K562 (cell line): ENCODE measurements around the gene VWF. TPM values are rescaled to one million over a fixed set of nuclear protein-coding genes. Genes with fewer than 3 reads are reported as not detected.

Experiments used
- ATAC-seq: fragments of 200-7000 bp; cut with Tn5 transposase; 3 replicates; pipeline ENCODE4 v1.9.1; 2020; ENCODE audit warnings: moderate library complexity
- BruUV-seq: library from RNA; stranded (reverse); fragments of 400-500 nt; replicated peaks from 2 replicates; lab custom pipeline; 2021; lab: Mats Ljungman, UMichigan
- CTCF ChIA-PET: fragments of 300-600 bp; formaldehyde crosslinking; extraction: SDS; loops from one replicate; lab custom pipeline; 2021; ENCODE audit warnings: low intra/inter-chr PET ratio; lab: Yijun Ruan, JAX
- POLR2A ChIA-PET: fragments of 300-600, 350-650 bp; sonication (Branson Sonifier 250); formaldehyde crosslinking; extraction: SDS; loops from one replicate; lab custom pipeline; 2021; ENCODE audit warnings: antibody characterized with exemption, inconsistent platforms; lab: Yijun Ruan, JAX
- DNase-seq, 4 experiments: peaks; one replicate each; pipeline versions ENCODE4 v3.0.0 to v3.0.0-alpha.2; 2011 to 2018; ENCODE audit warnings: low spot score in 3 of 4, mixed read lengths in 3 of 4; ENCODE audit errors: extremely low read depth in 1 of 4
- FAIRE-seq: peaks from 2 replicates; lab custom pipeline; 2011; peaks lifted over from hg19 to GRCh38; lab: Jason Lieb, UNC
- H2AFZ ChIP-seq: 2 replicates; pipeline ENCODE4 v1.6.0; 2011; ENCODE audit warnings: low read depth, low read length, control low read depth, inconsistent platforms
- H3K27ac ChIP-seq: fragments of 200-600 bp; 3 replicates; pipeline ENCODE4 v1.8.0; 2011; ENCODE audit warnings: low read depth, mild to moderate bottlenecking, control low read depth, inconsistent platforms, low read length, moderate library complexity, mixed read lengths; ENCODE audit errors: extremely low read depth
- H3K27me3 ChIP-seq, 2 experiments: fragments of 300-600 bp in 1 of 2; 2 replicates in 1 of 2; 3 replicates in 1 of 2; pipeline versions ENCODE4 v1.6.0 to v1.8.0; 2011; ENCODE audit warnings: inconsistent platforms in 2 of 2, low read length in 2 of 2, mild to moderate bottlenecking in 1 of 2, mixed read lengths in 1 of 2, moderate library complexity in 1 of 2; ENCODE audit not compliant: control insufficient read depth in 2 of 2, insufficient read depth in 2 of 2
- H3K36me3 ChIP-seq: fragments of 300-600 bp; 3 replicates; pipeline ENCODE4 v1.8.0; 2011; ENCODE audit warnings: mild to moderate bottlenecking, low read length, inconsistent platforms; ENCODE audit not compliant: control insufficient read depth, insufficient read depth
- H3K4me1 ChIP-seq, 2 experiments: fragments of 200-600 bp in 1 of 2; replicated peaks in 1 of 2; 2 replicates in 1 of 2; 3 replicates in 1 of 2; pipeline versions ENCODE4 v1.5.1 to v1.8.0; 2011; ENCODE audit warnings: inconsistent platforms in 2 of 2, low read length in 2 of 2, mild to moderate bottlenecking in 1 of 2, mixed read lengths in 1 of 2, moderate library complexity in 1 of 2; ENCODE audit not compliant: control insufficient read depth in 2 of 2, insufficient read depth in 2 of 2
- H3K4me2 ChIP-seq: 2 replicates; pipeline ENCODE4 v1.6.1; 2011; ENCODE audit warnings: low read length, control low read depth, inconsistent platforms, mixed read lengths; ENCODE audit not compliant: insufficient read depth
- H3K4me3 ChIP-seq: fragments of 200-600 bp; sonication (generic), shearing (Covaris generic); 2 replicates; pipeline ENCODE4 v1.5.1; 2016; ENCODE audit warnings: control low read depth, inconsistent platforms
- H3K79me2 ChIP-seq: fragments of 200-600 bp; 3 replicates; pipeline ENCODE4 v1.8.0; 2011; ENCODE audit warnings: low read length, inconsistent platforms; ENCODE audit not compliant: control insufficient read depth, insufficient read depth
- H3K9ac ChIP-seq, 2 experiments: 2 replicates each; pipeline versions ENCODE4 v1.6.0 to v1.6.1; 2011; ENCODE audit warnings: low read depth in 2 of 2, low read length in 2 of 2, control low read depth in 1 of 2, inconsistent platforms in 1 of 2, mild to moderate bottlenecking in 1 of 2, mixed read lengths in 1 of 2; ENCODE audit not compliant: insufficient read depth in 1 of 2
- H3K9me1 ChIP-seq: one replicate; pipeline ENCODE4 v1.6.0; 2011; ENCODE audit warnings: inconsistent platforms, mild to moderate bottlenecking, low read length, moderate library complexity; ENCODE audit not compliant: control insufficient read depth, insufficient read depth
- H3K9me3 ChIP-seq: replicated peaks from 2 replicates; pipeline ENCODE4 v1.5.1; 2011; ENCODE audit warnings: low read depth, low read length, inconsistent platforms; ENCODE audit not compliant: control insufficient read depth, insufficient read depth
- H4K20me1 ChIP-seq: replicated peaks from 2 replicates; pipeline ENCODE4 v1.6.1; 2011; ENCODE audit warnings: low read length, inconsistent platforms, mixed read lengths; ENCODE audit not compliant: control insufficient read depth, insufficient read depth
- ATF1 ChIP-seq, 2 experiments: fragments of 450-650 bp in 1 of 2; IDR thresholded peaks; 2 replicates each; pipeline ENCODE4 v1.6.1; 2016; ENCODE audit warnings: missing compliant biosample characterization in 1 of 2, missing genetic modification characterization in 1 of 2
- CCNT2 ChIP-seq: IDR thresholded peaks from 2 replicates; pipeline ENCODE4 v1.6.1; 2011; ENCODE audit warnings: borderline replicate concordance, low read depth, mild to moderate bottlenecking, moderate library complexity, mixed read lengths, low read length; ENCODE audit not compliant: insufficient read length; ENCODE audit errors: extremely low read depth
- DLX4 ChIP-seq: fragments of 250-450 bp; sonication (Bioruptor Pico); IDR thresholded peaks from 2 replicates; pipeline ENCODE4 v1.6.1; 2021; ENCODE audit warnings: mild to moderate bottlenecking
- ETS1 ChIP-seq: conservative IDR thresholded peaks from 2 replicates; pipeline ENCODE4 v1.6.1; 2011; ENCODE audit warnings: low read depth, mild to moderate bottlenecking, low read length; ENCODE audit not compliant: control insufficient read depth
- OTX1 ChIP-seq: fragments of 450-650 bp; formaldehyde crosslinking; IDR thresholded peaks from 2 replicates; pipeline ENCODE4 v1.4.0; 2022; ENCODE audit warnings: mild to moderate bottlenecking
- POLR3G ChIP-seq: IDR thresholded peaks from 2 replicates; pipeline ENCODE4 v1.6.1; 2011; ENCODE audit not compliant: insufficient read length, insufficient replicate concordance; ENCODE audit errors: extremely low read depth
- SMAD1 ChIP-seq: fragments of 150-350 bp; IDR thresholded peaks from 2 replicates; pipeline ENCODE4 v1.6.1; 2014; ENCODE audit warnings: low read length, low read depth; ENCODE audit not compliant: partially characterized antibody
- THRAP3 ChIP-seq: fragments of 450-650 bp; IDR thresholded peaks from 2 replicates; pipeline ENCODE4 v1.6.1; 2016; ENCODE audit warnings: mild to moderate bottlenecking, inconsistent platforms, borderline replicate concordance
- ZBTB1 ChIP-seq: sonication (generic); formaldehyde crosslinking; IDR thresholded peaks from 2 replicates; pipeline ENCODE4 v1.8.1; 2023; ENCODE audit warnings: missing genetic modification reagents, low read depth, mild to moderate bottlenecking, borderline replicate concordance
- ZNF318 ChIP-seq, 2 experiments: fragments of 450-650 bp; IDR thresholded peaks; 2 replicates each; pipeline ENCODE4 v1.6.1; 2016; ENCODE audit warnings: mild to moderate bottlenecking in 2 of 2, borderline replicate concordance in 1 of 2, low read depth in 1 of 2, moderate library complexity in 1 of 2
- ZNF324 ChIP-seq: fragments of 250-450 bp; sonication (Bioruptor Pico); IDR thresholded peaks from 2 replicates; pipeline ENCODE4 v1.4.0; 2020; ENCODE audit warnings: mild to moderate bottlenecking
- ZNF695 ChIP-seq: fragments of 450-650 bp; formaldehyde crosslinking; IDR thresholded peaks from 2 replicates; pipeline ENCODE4 v1.4.0; 2020; ENCODE audit warnings: mild to moderate bottlenecking, moderate library complexity
- WGBS: fragments of 100-300 bp; shearing (Covaris generic); methylation state at CpG from one replicate; pipeline ENCODE4 v1.1.6; 2016; ENCODE audit warnings: low coverage, mixed read lengths; ENCODE audit not compliant: insufficient coverage; ENCODE audit errors: missing lambda C conversion rate; 5-methylcytosine and 5-hydroxymethylcytosine counted together
- in situ Hi-C: fragments of 300-500 bp; cut with MboI; formaldehyde crosslinking; loops from 4 replicates; pipeline ENCODE4 v1.15.0; 2018; ENCODE audit warnings: inconsistent platforms, mixed read lengths
- intact Hi-C: fragments of 100-400 bp; cut with micrococcal nuclease; formaldehyde crosslinking; loops from 2 replicates; pipeline ENCODE4 v1.14.2; 2022
- polyA plus RNA-seq, 8 experiments: library from polyadenylated mRNA; depleted of rRNA in 4 of 8; stranded (reverse) in 5 of 8; unstranded in 3 of 8; fragments of >200 nt; fragmentation: Nextera tagmentation in 2 of 8; fragmentation: Illumina TruSeq in 1 of 8; extraction: Ambion mirVana in 2 of 8; extraction: Trizol in 1 of 8; gene quantifications; 2 replicates each; pipeline versions ENCODE4 v1.2.1 to v1.2.3, GENCODE V29; 2011 to 2014; ENCODE audit warnings: inconsistent platforms in 1 of 8, missing spikeins in 1 of 8
- total RNA-seq, 7 experiments: library from RNA; depleted of rRNA in 6 of 7; stranded (reverse); fragments of >200 nt in 6 of 7; fragmentation: Illumina TruSeq in 2 of 7; extraction: Trizol in 2 of 7; gene quantifications; 2 replicates each; pipeline versions ENCODE4 v1.2.1 to v1.2.3, GENCODE V29; 2011 to 2021; ENCODE audit warnings: low replicate concordance in 1 of 7

The VWF gene
- total and polyA plus RNA-seq, 9 of the 15 experiments (the other 6 are each of a cell fraction or from before 2014, with no cell fraction given): 0.53 TPM; not detected in 8

GRCh38 chr12:6095269-6095668, 29.2 kb downstream of the VWF start (continued):
- TF ChIP-seq SMAD1: no peak
- no peak for TF ChIP-seq ATF1 (CRISPR knock-in tag; IDR thresholded peaks at IDR 0.05)
- TF ChIP-seq ATF1 (tag; IDR thresholded peaks at IDR 0.05): no peak
- no peak for TF ChIP-seq ETS1
- TF ChIP-seq OTX1 (CRISPR knock-in tag): no peak
- TF ChIP-seq ZNF695: no peak
- TF ChIP-seq ZNF324 (CRISPR knock-in tag): no peak
- no peak for TF ChIP-seq POLR3G

GRCh38 chr12:6093764-6094163, 30.7 kb downstream of the VWF start:
- H3K4me3 ChIP-seq: no peak overlapping the region
- intact Hi-C loops (no loop called here), in situ Hi-C loops (no loop called here)
- H3K9me1 ChIP-seq: no peaks in the 10 kb centered on the region
- H3K27me3 ChIP-seq: peaks cover 7 to 37% of the 10 kb centered on the region in 2 experiments; a peak in 4 of 5 replicates
- CTCF ChIA-PET: no interaction called here
- no peaks in the 10 kb centered on the region for H3K36me3 ChIP-seq
- DNase-seq: no peak
- no peak for ATAC-seq
- H3K9me3 ChIP-seq: no peaks in the 10 kb centered on the region
- no peaks in the 10 kb centered on the region for H4K20me1 ChIP-seq
- no peak for FAIRE-seq
- no peak overlapping the region for H3K4me2 ChIP-seq
- POLR2A ChIA-PET: no interaction called here
- H3K4me1 ChIP-seq: no peaks in the 10 kb centered on the region
- no peak overlapping the region for H3K9ac ChIP-seq
- WGBS: 0% methylated on average over 2 of the region's 2 CpGs
- no peaks in the 10 kb centered on the region for H3K79me2 ChIP-seq
- H2AFZ ChIP-seq: no peak overlapping the region
- no TSS peak for BruUV-seq
- no peak overlapping the region for H3K27ac ChIP-seq
- TF ChIP-seq ZBTB1 (CRISPR knock-in tag) (no peak), ZNF318 (IDR thresholded peaks at IDR 0.05; ENCODE audit: borderline replicate concordance in 1 of 2, low read depth in 1 of 2) (no peak), THRAP3 (no peak), CCNT2 (no peak), DLX4 (CRISPR knock-in tag) (no peak)
